Head of caudate nucleus (tissue), 42 donors: ENCODE data around the gene PMIS2.

Source experiments
- DNase-seq, 42 donors: peaks; one replicate each; pipeline versions ENCODE4 v3.0.0 to v3.0.0-alpha.2; 2020 to 2021; ENCODE audit warnings: mixed read lengths in 7 of 42
- intact Hi-C: fragments of 100-400 bp; cut with DNase I; formaldehyde crosslinking; loops from one replicate; pipeline ENCODE4 v1.15.0; 2022

PMIS2 gene

DNA sequence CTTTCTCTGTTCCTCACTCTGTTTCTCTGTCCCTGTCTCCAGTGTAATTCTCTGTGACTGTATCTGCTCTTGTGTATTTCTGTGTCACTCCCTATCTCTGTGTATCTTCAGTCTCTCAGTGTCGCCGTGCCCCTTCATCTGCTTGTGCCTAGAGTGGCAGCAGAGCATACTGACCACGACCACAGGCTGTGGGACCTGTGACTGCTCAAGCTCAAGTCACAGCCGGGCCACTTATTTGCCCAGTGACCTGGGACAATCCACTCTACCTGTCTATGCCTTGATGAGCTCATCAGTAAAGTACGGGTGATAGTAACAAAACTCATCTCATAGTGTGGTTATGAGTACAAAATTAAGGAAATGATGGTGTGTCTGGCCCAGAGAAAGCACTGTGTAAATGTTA lies 31.9 kb upstream of the PMIS2 start:
- intact Hi-C loops: no loop called here
- no peak for DNase-seq

DNA sequence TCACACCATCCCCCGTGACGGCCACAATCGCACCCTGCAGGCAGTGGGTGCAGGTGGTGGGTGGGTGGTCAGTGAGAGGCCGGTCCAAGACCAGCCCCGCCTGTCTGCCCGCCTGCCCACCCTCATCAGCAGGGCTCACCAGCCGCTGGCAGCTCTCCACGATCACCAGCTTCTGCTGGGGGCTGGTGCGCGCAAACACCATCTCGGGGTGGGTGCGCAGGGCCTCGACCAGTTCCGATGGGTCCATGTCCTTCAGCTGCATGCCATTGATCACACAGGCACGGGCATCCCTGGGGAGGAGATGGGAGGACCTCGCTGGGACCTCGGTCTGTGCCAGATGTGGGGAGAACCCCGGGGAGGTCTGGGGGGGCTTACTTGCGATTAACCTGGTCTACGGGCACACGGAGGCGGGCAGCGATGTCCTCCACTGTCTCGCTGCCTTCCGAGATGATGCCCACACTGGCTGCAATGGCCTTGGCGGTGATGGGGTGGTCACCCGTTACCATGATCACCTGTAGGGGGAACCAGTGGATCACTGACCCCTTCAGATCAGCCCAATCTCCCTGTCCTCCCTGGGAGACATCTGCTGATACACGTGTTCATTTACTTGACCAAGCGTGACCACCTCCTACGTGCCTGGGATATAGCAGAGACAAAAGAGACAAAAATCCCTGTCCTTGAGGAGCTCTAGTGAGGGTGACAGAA lies 30.5 kb upstream of the PMIS2 start:
- intact Hi-C loops: no loop called here

DNA sequence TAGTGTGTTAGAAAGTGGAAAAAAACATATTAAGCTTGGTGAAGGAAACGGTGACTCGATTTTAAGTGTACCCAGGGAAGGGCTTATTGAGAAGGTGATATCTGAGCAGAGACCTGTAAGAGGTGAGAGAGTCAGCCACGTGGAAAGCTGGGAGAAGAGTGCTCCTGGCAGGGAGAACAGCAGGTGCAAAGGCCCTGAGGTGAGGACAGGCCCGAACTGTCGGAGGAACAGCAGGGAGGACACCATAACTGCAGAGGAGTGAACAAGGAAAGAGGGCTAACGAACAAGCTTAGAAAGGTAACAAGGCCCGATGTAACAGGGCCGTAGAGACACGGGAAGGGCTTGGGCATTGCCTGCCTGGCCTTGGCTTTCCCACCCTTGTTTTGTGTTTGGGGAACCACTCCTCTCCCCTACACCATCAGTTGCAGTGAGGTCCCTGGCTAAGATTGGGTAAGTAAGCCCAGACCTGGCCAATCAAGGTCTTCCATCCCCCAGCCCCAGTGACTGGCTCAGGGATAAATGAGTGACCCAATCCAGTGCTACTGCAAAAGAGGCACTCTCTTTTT lies 29.9 kb upstream of the PMIS2 start:
- no peak for DNase-seq
- intact Hi-C loops: no loop called here

More for the DNA sequence above, 30.5 kb upstream of the PMIS2 start:
- DNase-seq: no peak

- intact Hi-C loops: no loop called here
- no peak for DNase-seq
Measured at GRCh38 chr19:35556846-35557538, 29.0 kb upstream of the PMIS2 start.

DNA sequence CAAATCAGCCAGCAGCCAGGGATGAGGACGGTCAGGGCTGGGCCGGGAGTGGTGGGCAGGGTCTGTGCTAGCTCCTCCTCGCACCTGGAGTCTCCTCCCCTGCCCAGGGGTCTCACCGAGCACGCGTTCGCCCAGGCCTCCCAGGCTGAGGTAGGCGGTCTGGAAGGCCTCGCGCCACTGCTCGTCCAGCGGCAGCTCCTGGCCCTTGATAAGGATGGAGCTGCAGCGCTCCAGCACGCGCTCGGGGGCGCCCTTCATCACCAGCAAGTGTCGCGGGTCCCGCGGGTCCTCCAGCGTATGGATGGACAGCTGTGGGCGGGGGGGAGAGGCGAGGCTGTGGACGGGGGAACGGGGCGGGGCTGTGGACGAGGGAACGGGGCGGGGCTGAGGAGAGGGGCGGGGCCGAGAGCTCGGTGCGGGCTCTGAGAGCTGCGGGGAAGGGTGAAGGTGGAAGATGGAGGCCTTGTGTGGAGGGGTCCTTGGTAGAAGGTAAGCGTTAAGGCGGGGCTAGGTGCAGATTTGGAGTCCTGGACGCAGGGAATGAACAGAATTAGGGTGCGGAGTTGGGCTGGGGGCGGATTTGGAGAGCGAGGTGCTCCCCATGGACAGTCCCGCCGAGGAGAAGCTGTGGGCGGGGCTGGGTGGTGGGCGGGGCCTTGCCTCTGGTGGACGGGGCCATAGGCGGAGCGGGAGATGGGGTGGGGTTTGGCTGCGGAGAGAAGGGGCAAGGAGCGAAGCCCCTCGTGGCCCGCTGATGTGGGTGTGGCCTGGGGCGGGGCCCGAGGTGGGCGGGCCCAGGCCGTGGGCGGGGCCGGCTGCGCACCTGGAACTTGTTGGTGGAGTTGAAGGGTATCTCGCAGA lies 28.2 kb upstream of the PMIS2 start:
- intact Hi-C loops: no loop called here
- DNase-seq: peak in 31 of 42 donors; percentile 22 to 70 (median 46)

- intact Hi-C loops: no loop called here
Measured at GRCh38 chr19:35558400-35559280, 27.3 kb upstream of the PMIS2 start.

GRCh38 chr19:35559281-35559659 lies 26.7 kb upstream of the PMIS2 start:
- no peak for DNase-seq
- intact Hi-C loops: no loop called here

More at GRCh38 chr19:35558400-35559280, 27.3 kb upstream of the PMIS2 start:
- DNase-seq: no peak

GRCh38 chr19:35559781-35560180 lies 26.2 kb upstream of the PMIS2 start:
- intact Hi-C loops: no loop called here

GRCh38 chr19:35560271-35560670 lies 25.7 kb upstream of the PMIS2 start:
- intact Hi-C loops: no loop called here
- no peak for DNase-seq

More at GRCh38 chr19:35559781-35560180, 26.2 kb upstream of the PMIS2 start:
- DNase-seq: no peak

- intact Hi-C loops: no loop called here
- no peak for DNase-seq
Measured at GRCh38 chr19:35560677-35561076, 25.3 kb upstream of the PMIS2 start.

GRCh38 chr19:35561436-35561835 lies 24.5 kb upstream of the PMIS2 start:
- no peak for DNase-seq
- intact Hi-C loops: no loop called here

DNA sequence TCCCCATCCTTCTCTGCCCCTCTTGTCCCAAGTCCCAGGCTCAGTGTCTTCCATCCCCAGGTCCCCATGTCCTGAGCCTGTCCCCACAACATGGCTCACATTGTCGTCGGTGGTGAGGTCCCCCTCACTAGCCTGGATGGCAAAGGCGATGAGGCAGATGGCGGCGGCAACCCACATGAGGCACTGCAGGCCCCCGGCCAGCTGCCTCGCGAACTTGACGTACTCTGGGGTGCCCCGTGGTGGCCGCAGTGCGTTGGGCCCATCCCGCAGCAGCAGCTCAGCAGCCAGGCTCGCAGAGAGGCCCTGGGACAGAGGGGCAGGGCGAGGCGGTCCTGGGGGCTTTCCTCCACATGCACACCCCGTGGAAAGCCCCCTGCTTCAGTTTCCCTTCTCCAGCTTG lies 23.6 kb upstream of the PMIS2 start:
- DNase-seq: no peak
- intact Hi-C loops: no loop called here

- DNase-seq: no peak
- intact Hi-C loops: no loop called here
Measured at GRCh38 chr19:35562776-35563175, 23.2 kb upstream of the PMIS2 start.

DNA sequence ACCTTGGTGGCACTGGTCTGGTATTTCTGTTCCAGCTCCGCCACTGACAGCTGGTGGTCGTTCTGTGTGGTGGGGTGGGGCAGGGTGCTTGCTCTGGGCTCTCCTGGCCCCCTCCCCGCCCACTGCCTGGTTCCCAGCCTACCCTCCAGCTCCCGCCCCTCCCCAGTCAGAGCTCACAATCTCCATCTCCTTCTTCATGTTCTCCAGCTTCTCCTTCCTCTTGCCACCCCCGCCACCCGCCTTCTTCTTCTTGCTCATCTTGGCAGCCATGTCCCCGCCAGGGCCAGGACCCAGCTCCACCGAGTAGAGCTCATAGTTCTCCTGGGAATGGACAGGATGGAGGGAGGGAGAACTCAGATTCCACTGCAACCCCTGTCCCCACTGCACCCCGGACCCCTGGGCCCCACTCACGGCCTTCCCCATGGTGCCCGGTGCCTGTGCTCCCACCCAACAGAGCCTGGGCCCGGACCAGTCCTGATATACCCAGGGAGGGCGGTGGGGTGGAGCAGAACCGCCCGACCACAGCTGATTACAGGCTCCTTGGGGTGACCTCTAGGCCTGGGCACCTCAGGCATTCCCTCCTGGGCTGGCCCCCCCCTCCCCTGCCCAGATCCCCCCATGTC lies 22.7 kb upstream of the PMIS2 start, which contains the start of gene ATP4A:
Gene ATP4A, minus strand, starts transcription at position 452 of the 623 bp plus-strand sequence. Its CDS starts 29 bp downstream, at position 423.
- intact Hi-C loops: no loop called here
- no peak for DNase-seq

GRCh38 chr19:35565016-35565856 lies 20.7 kb upstream of the PMIS2 start:
- DNase-seq: no peak

DNA sequence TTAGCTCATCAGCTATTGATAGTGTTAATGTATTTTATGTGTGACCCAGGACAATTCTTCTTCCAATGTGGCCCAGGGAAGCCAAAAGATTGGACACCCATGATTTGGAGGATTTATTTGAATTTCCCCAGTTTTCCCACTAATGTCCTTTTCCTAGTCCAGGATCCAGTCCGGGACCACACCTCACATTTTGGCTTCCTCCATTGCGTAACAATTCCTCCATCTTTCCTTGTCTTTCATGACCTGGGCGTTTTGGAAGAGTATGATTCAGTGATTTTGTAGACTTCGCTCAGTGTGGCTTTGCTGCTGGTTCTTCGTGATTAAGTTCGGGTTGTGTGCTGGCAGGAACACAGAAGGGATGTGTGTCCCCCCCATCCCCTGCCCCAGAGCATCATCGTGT lies 19.2 kb upstream of the PMIS2 start:
- intact Hi-C loops: no loop called here
- no peak for DNase-seq

More at GRCh38 chr19:35565016-35565856, 20.7 kb upstream of the PMIS2 start:
- intact Hi-C loops: no loop called here

GRCh38 chr19:35569281-35569781 lies 16.6 kb upstream of the PMIS2 start:
- DNase-seq: no peak
- intact Hi-C loops: no loop called here
